GM19351 (cell line): ENCODE measurements around the gene CBX1.

Source experiments
- ATAC-seq: cut with Tn5 transposase; IDR thresholded peaks from one replicate; pipeline ENCODE4 v1.9.1; 2021; ENCODE audit warnings: mild to moderate bottlenecking, moderate library complexity; ENCODE audit not compliant: unreplicated experiment

Gene CBX1

DNA sequence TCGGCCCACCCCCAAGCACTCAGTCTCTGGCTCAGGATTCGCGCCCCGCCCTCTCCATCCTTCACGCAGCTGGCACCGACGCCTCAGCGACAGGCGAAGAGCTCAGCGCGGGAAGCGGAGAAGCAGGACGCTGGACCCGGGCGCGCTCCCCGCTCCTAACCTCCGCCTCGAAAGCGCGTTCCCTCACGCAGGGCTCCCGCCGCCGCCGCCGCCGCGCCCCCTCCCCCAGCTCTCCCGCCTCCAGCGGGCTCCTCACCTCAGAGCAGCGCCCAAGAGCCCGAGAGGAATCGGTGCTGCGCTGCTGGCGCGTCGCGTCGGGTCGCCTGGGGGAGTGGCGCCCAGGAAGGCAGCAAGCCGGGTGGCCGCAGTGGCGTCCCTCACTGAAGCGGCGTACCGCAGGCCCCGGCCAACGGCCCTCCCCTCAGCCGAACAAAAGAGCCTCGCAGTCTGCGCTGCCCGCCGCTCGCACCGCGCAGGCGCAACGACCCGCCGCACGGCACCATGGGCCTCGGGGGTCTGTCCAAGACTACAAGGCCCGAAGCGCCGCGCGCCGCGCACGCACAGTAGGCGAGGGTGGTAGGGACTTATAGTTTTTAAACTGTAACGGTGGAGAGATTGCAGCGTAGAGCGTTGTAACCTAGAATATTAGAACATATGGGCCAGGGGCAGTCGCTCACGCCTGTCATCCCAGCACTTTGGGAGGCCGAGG is at the start of gene CBX1:
TSS of gene CBX1 (minus strand) at position 467 of the 709 bp plus-strand sequence. CDS start 24,474 bp downstream, outside the sequence.
- peak; percentile 87 for ATAC-seq

DNA sequence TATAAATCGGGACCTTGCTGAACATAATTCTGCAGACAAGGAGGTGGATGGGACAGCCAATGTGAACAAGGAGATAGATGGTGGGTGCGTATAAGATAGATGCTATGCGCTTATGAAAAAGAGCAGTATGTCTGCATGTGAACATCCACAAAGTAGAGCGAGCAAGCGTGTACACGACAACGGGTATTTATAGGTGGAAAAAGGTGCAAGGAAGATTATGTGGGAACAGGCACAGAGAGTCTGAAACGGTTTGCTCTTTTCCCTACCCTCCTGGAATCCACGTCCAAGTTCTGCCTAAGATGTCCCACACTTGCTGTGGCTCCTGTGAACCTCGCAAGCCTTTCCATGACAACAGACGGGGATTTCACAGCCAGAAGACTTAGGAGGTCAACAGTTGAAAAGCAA is 49.3 kb upstream of the CBX1 start:
- ATAC-seq, result no peak

DNA sequence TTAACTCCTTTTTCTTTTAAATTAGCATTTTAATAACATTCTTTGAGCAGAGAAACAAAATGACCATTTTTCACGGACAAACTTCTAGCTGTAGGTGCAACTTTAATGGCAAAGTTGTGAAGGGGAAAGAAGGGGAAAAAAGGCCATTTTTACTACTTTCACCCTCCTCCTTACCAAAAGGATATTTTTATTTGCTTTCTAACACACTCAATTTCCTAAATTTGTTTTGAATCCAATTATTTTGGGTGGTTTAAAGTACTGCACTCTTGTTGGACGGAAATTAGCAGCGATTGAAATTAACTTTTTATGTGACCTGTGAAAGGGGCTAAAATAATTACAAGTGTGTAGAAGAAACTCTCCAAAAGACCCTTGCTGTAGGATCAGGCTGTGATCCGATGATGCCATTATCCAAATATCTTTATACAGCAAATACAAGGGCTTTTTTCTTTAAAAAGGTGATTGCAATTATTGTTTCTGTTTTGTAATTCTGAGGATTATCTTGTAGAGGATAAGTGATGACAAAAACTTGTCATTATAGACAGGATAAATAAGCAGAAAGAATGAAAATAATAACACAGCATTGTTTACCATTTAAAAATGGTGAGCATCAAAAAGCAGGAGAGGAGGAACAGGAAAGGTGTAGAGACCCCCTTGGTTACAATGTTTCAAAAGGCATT is 48.6 kb upstream of the CBX1 start:
- no peak for ATAC-seq

DNA sequence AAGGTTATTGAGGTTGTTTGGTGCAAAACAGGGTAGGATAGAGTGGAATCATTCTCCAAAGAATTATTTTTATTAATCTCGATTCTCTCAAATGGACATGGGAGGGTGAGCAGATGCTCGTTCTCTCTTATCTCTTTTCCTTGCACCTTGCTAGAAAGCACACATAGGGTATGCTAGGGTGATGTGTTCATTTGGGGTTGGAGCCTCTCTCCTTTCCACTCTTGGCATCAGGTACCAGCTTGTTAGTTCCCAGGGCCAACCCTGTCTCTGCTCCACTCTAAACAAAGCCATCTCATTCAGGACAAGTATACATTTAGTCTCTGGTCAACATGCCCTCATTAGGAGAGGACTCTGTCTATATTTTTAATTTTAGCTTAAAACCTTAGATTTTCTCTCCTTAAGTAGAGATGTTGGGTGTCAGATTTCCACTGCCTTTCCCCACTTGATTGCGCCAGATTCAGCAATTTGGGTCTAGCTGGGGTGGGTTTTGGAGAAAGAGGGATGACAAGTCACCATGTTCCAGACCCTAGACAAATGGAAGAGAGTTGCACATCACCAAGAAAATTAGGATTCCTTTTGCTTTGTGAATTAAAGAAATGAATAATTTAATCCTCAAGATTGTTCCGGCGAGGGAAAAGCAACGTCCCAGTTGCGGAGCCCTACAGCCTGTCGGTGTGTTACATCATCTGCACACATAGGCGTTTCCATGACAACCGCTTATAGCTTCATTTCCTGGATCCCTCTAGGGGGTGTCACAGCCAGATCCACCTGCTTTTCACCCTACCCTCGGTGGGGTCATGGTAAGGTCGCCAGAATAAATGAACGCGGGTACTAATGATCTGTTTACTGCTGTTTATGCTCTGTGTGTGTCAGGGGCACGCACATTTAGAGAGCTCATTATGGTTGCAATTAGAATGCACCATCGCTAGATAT is 47.8 kb upstream of the CBX1 start:
- no peak for ATAC-seq

DNA sequence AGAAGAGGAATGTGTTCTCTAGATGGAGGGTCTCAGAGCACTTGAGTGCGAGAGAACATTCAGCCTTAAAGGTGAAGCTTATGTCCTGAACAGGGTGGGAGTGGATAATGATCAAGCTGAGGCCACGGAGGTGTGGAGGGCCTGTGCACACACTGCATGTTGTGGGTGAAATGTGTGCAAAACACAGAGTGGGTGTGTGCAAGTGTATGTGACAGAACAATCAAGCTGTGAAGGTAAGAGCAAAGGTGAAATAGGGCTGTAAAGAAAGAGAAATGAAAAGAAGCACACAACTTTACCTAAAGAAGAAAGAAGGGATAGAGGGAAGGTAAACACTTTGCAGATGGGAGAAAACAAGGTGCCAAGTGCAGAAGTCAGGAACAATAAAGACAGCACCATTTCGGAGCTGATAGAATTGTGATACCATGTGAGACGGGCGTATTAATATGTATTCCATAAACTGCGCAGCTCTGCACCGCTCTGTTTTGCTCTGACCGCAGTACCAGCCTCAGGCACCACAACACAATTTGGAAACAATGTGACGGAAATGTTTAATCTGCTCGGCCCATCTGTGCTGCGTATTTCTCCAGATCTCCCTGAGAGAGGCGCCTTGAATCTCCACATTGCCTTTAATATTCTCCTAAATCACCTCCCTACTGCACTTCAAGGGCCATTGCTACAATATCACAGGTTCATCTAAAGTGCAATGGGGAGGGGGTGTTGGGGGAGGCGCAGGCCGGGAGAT is 46.9 kb upstream of the CBX1 start:
- no peak for ATAC-seq

DNA sequence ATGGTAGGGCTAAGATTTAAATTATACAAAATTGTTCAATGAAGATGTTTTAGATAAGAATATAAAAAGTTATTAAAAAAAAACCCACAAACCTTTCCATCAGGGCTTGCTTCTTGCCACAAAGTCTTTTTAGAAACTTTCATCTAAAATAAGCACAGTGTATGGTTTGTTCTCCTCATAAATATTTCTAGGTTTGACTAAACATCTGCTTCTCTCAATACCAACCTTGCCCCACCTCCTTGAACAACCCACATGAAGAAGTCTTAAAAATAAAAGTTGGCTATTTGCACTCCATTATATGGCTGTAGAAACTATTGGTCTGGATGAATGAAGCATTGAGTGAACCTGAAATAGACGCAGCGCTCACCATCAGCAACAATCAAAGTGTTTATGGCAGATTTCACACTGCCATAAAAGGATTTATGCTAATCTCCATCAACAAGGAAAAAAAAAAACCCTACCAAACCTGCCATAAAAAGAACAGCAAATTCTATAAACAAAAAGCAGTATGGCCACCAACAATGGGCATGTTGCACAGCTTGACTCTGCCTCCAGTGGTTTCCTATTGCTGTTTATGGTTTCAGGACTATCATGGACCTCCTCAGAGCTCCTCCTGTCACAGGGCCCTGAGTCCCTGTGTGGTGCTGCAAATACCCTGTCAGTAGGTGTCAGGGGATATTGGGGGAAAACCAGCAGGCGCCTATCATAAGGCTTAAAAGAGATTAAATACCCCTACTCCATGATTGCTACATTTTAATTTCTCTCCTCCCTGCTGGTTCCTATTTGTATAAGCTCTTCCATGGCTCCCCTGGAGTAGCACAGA is 43.9 kb upstream of the CBX1 start:
- ATAC-seq, result no peak

DNA sequence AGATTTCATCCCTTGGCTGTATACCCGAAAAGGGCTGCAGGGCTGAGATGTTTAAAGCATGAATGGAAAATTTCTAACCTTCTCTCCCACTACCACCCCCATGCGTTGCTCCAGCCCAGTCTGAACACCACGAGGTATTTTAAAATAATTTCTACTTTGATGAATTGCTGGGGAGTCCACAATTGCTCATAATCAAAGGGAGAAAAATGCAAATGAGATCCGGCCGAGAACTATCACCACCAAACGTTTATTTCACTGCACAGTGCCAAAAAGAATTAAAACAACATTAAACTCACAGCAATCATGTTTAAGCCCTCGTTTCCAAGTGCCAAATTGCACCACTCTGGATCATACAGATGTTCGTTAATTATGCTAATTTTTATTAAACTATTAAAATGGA is 43.0 kb upstream of the CBX1 start:
- no peak for ATAC-seq

DNA sequence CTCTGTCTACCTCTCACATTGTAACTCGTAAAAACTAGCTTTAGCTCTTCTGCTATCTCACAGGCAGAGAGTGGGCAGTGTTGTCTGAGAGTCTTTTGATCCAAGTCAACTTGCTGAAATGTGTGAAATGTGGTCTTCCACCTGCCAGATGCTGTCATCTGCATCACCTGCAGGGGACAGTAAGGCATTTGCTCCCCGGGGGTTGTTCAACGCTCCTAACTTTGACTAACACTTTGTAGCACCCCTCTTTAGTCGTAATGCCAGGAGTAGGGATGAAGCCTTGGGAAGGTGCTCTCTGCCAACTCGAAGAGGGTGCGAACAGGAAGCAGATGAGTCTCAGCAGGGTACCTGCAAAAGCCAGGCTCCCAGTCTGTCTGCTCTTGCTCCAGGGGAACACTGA is 42.4 kb upstream of the CBX1 start:
- no peak for ATAC-seq

DNA sequence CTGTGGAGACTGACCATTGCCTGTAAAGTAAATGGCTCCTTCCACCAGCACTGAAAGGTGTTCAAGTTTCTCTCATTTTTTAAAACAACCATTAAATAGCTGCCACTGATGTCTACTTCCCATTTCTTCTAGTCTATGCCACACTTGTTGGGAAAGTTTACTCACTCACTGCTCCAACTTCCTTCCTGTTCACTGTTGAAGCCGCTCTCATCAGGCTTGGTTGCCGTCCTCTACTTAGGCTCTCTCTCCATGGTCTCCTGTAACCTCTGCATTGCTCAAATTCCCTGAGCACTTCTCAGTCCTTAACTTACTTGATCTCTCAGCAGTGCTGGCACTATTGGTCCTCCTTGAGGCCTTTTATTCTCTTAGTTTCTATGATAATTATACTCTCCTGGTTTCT is 38.7 kb upstream of the CBX1 start:
- ATAC-seq, result no peak

DNA sequence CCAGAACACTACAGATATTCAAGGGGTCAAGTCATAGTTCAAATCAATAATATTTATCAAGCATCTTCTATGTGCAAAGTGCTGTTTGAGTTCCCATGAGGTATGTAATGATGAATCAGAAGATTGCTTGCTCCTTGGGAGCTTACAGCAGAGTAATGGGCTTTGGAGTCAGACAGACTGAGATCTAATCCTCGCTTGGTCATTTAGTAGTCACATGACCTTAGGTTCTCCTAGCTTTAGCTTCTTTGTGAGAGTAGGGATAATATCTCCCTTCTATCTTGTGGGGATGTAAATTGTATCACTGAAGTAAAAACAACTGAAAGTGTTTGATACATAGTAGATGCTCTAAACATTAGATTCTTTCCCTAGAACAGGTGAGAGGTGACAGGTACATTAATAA is 36.4 kb upstream of the CBX1 start:
- no peak for ATAC-seq

DNA sequence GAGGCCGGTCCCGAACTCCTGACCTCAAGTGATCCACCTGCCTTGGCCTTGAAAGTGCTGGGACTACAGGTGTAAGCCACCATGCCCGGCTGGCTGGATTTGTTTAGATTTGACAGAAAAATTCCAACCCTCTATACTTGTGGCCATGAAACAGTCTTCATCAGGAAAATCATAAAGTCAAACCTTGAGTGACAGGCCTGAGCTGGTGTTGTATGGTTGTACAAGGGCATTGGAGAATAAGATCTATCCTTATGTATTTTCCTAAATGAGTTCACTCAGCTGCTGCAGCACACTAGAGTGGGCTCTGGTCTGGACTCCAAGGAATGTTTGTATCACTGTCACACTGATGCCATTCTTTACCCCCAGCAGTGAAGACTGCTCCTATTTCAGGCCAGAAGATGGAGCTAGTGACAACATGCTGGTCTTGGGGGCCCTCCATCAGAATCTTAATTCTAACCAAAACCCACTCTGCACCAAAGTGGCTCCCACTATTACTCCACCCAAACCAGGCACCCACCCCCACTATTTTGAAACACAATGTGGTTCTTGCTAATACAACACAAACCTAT is 33.7 kb upstream of the CBX1 start:
- no peak for ATAC-seq

DNA sequence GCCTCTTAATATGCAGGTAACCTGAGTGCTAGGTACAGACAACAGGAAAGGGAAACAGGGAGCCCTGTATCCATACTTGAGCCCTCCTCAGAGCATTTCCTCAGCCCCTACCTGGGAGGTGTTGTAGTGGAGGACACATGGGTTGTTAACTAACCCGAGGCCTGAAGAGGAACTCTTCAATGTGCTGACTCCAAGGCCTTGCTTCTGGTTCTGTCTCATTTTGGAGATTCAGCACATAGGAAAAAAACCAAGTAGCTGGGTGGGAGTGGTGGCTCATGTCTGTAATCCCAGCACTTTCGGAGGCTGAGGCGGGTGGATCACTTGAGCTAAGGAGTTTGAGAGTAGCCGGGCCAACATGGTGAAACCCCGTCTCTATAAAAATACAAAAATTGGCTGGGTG is 31.1 kb upstream of the CBX1 start:
- ATAC-seq, result no peak

DNA sequence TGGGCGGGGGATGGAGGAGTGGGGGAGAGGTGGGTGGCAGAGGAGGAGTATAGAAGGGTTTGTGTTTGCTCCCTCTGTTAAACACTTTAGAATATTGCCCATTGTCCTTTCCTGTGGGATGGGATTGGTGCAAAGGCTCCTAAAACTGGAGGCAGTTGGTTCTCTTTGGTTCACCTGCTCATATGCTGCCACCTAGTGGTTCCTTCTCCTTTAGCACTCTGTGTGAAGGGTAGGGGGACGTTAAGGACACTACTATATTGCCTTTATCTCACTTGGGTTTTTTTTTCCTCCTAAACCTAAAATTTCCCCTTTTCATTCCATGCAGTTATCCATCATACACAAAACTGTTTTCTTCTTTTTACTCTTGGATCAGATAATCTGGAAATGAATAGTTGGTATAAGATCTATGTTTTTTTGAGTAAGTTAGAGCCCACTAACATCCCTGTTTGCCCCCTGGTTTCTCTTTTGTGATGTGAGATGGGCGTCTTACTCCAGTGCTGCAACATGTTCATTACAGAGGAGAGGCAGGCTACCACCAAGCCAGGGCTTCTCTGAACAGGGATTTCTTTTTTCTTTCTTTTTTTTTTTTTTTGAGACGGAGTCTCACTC is 30.0 kb upstream of the CBX1 start:
- ATAC-seq, result no peak

DNA sequence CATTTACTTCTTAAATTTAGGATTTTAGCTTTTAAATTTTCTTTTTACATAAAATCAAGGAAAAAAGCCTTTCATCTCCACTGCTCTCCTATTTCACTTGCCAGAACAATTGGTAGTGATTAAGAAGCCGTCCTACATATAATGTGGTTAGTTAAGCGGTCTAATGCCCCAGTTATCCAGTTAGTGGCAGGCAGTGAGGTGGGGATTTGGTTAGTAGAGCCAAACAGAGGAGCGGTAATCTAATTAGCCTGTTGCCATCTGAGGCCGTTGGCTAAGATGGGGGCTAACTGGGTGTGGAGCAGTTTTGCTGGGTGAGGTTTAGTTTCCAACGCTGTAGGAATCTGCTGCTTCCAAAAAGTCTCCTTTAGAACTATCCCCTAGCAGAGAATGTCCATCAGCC is 28.7 kb upstream of the CBX1 start:
- no peak for ATAC-seq

DNA sequence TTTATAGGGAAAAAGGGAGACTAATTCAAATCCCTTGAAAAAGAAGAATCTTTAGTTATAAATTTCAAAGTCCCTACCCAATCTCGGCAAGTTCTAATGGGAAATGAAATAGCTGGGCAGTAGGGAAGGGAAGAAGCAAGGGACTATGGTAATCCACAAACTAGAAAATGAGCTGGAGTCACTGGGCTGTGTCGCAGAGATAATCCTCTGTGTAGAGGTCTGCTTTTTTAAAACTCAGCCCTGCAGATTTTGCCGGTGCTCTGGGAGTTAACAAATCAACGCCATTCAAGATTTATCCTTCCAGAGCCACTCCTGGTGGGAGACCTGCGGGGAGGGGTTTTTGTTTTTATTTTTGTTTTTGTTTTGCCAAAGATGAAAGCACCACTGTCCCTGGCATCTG is 27.1 kb upstream of the CBX1 start:
- no peak for ATAC-seq

DNA sequence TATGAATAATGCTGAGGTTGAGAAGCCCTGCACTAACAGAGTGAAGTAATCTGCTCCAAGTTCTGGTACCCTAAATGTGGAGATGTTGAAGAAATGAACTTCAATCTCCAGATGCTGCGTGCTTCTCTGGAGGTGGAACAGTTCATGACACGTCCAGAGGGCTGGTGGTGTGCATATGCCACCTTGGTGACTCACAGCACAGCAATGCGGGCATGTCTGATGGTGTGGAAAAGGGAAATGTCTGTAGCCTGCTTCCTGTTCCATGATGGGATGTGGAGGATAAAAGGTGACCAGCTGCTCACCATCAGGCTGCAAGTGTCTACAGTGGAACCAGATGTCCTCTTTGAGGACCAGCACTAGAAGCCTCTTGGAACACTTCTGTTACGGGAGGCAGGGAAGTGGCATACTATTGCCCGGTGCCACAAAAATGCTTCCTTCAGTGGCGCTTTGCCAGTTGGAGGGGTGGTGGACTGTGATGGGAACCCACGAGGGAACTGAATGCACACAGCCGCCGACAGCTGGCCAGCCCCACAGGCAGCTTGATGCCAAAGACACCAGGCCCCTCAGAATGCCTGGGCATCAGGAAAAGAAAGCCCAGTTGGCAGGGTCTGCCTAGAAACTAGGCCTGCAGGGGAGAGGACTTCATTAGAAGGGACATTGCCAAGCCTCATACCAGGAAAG is 26.2 kb upstream of the CBX1 start:
- ATAC-seq, result no peak

DNA sequence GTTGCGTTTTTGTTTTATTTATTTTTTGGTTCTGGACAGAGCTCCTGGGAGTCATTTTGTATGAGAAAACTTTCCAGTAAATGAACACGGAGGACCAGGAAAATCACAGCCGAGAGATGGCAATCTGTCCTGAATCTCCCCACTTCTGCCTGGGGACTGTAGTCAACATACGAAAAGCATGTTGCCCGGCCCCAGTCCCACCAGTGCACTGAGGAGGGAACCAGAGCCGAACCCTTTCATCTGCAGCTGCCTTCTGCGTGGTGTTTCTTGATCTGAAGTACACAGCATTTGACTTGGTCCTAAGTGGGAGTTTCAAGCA is 25.2 kb upstream of the CBX1 start:
- ATAC-seq, result no peak

DNA sequence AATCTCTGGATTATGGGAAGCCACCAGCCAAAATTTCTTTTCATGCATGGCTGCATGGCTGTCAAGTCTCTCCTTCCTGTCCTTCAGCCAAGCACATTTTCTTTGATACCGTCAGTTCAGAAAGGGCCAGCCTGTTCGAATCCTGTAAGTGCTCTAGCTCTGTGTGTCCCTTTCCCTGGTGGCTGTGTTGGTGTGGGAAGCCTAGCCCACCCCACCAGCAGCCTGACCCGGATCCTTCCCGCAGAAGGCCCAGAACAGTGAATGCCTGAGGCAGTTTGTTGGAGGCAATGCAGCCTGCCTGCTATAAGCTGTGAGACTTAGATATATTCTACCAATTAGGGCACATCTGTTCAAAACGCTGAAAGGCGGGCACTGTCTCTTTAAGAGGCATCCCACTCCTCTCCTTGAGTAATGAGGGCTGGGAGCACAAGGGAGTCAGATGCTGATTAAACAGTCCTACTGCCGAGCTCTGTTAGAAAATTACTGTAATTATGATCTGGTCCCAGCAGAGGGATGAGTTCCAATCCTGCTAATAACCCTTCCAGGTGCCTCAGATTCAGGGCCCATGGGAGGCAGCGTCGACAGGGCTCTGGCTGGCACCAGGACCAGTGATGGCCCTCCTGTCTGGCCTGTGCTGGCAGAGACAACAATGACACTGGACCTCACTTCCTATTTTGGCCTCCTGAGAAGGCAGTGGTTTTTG is 24.7 kb upstream of the CBX1 start:
- no peak for ATAC-seq
